ENCODE measurements around the gene DZIP3.

The DZIP3 gene

DNA sequence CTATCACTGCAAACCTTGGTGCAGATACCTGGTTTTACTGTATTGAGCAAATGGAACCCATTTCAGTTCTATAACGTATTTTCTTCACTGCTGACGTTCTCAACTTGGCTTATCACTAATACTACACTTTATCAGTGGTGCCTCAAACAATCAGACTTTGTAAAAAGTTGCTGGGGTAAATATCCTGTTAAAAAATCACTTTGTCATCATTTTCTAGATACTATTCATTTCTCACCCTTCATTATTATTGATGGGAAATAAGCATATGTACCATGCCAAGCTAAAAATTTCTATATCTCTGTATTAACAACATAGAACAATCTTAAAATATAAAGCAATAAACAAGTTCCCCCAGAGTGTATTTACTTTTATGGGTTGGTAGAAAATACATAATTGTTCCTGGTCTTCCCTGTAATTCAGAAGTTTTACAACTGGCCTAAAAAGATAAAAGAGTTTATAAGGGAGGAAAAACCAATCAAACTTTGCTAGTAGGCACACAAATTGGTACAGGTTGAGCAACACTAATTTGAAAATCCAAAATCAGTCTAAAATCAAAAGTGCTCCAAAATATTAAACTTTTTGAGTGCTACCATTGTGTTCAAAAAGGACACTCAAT, 33.4 kb upstream of the DZIP3 start:
- no peak overlapping the region for H3K27ac ChIP-seq (ENCODE audit: insufficient read depth, low read depth, low read length, poor library complexity, severe bottlenecking)
- 95 to 100% methylated on average over 2 of the region's 2 CpGs for WGBS, 2 experiments
- H3K36me3 ChIP-seq (ENCODE audit: control insufficient read depth, insufficient read depth, low read length) = peaks cover 36% of the 10 kb centered on the region

DNA sequence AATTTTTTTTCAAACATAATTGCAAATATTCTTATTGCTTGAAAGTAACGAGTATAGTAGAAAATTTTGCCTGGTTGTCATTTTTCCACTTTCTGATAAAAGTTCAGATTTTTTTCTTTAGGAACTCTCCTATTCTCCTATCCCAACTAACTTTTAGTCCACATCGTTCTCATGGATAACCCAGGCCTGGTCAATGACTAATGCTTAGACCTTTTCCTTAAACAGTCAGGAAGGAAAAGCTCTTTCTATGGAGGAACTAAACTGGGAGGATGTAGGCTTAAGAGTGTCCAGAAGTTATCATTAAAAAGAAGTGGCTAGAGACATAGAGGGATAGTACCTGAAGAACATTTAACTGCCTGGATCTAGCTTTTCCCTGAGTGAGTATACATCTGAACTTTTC, 27.0 kb upstream of the DZIP3 start:
- no peaks in the 10 kb centered on the region for H3K9me3 ChIP-seq (ENCODE audit: control insufficient read depth, low read length)
- peaks cover 28% of the 10 kb centered on the region for H3K36me3 ChIP-seq (ENCODE audit: control insufficient read depth, insufficient read depth, low read length)
- 100% methylated on average over 1 to 2 of the region's 2 CpGs for WGBS, 2 experiments
- no peaks in the 10 kb centered on the region for H3K4me1 ChIP-seq (ENCODE audit: control insufficient read depth, insufficient read depth, low read length)
- no peak overlapping the region for H3K27ac ChIP-seq (ENCODE audit: insufficient read depth, low read depth, low read length, poor library complexity, severe bottlenecking)
- H3K27me3 ChIP-seq (ENCODE audit: control insufficient read depth, insufficient read depth, low read length, poor library complexity, severe bottlenecking) = no peaks in the 10 kb centered on the region
- no peak overlapping the region for H3K4me3 ChIP-seq (ENCODE audit: insufficient read depth, low read depth, low read length)

More for the DNA sequence above, 33.4 kb upstream of the DZIP3 start:
- Histone ChIP-seq H3K4me3 (ENCODE audit: insufficient read depth, low read depth, low read length) (no peak overlapping the region), H3K27me3 (ENCODE audit: control insufficient read depth, insufficient read depth, low read length, poor library complexity, severe bottlenecking) (no peaks in the 10 kb centered on the region), H3K9me3 (ENCODE audit: control insufficient read depth, low read length) (no peaks in the 10 kb centered on the region), H3K4me1 (ENCODE audit: control insufficient read depth, insufficient read depth, low read length) (no peaks in the 10 kb centered on the region)

GRCh38 chr3:108564564-108564963, 25.0 kb upstream of the DZIP3 start:
- peaks cover 11% of the 10 kb centered on the region for H3K36me3 ChIP-seq (ENCODE audit: control insufficient read depth, insufficient read depth, low read length)
- no peak overlapping the region for H3K4me3 ChIP-seq (ENCODE audit: insufficient read depth, low read depth, low read length)
- no peak overlapping the region for H3K27ac ChIP-seq (ENCODE audit: insufficient read depth, low read depth, low read length, poor library complexity, severe bottlenecking)
- H3K9me3 ChIP-seq (ENCODE audit: control insufficient read depth, low read length) = no peaks in the 10 kb centered on the region
- no peaks in the 10 kb centered on the region for H3K27me3 ChIP-seq (ENCODE audit: control insufficient read depth, insufficient read depth, low read length, poor library complexity, severe bottlenecking)
- no peaks in the 10 kb centered on the region for H3K4me1 ChIP-seq (ENCODE audit: control insufficient read depth, insufficient read depth, low read length)

DNA sequence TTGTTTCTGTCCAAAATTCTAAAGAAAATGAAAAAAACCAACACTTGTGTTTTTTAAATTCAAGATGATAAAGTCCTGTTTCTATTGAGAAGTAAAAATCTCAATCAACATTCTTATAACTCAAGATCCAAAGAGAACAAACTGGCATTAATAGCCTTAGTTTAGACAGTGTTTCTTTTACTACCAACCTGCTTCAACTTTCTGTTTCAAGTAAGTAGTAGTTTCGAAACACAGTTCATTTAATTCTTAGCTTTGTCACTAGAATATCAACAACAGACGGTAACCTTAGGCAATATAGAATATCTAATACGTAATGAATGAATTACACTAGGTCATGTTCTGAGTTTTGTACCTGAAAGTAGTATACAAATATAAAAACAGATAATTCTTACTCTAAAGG, 24.0 kb upstream of the DZIP3 start:
- 100% methylated on average over 1 to 2 of the region's 3 CpGs for WGBS, 2 experiments
- Histone ChIP-seq H3K4me3 (ENCODE audit: insufficient read depth, low read depth, low read length) (no peak overlapping the region), H3K27ac (ENCODE audit: insufficient read depth, low read depth, low read length, poor library complexity, severe bottlenecking) (no peak overlapping the region), H3K9me3 (ENCODE audit: control insufficient read depth, low read length) (no peaks in the 10 kb centered on the region), H3K27me3 (ENCODE audit: control insufficient read depth, insufficient read depth, low read length, poor library complexity, severe bottlenecking) (no peaks in the 10 kb centered on the region), H3K36me3 (ENCODE audit: control insufficient read depth, insufficient read depth, low read length) (peaks cover 9% of the 10 kb centered on the region), H3K4me1 (ENCODE audit: control insufficient read depth, insufficient read depth, low read length) (no peaks in the 10 kb centered on the region)

- no peak overlapping the region for H3K27ac ChIP-seq (ENCODE audit: insufficient read depth, low read depth, low read length, poor library complexity, severe bottlenecking)
- WGBS, 2 experiments = 95 to 100% methylated on average over 1 of the region's 1 CpG
- no peaks in the 10 kb centered on the region for H3K27me3 ChIP-seq (ENCODE audit: control insufficient read depth, insufficient read depth, low read length, poor library complexity, severe bottlenecking)
- H3K9me3 ChIP-seq (ENCODE audit: control insufficient read depth, low read length) = no peaks in the 10 kb centered on the region
- H3K4me1 ChIP-seq (ENCODE audit: control insufficient read depth, insufficient read depth, low read length) = no peaks in the 10 kb centered on the region
- peaks cover 2% of the 10 kb centered on the region for H3K36me3 ChIP-seq (ENCODE audit: control insufficient read depth, insufficient read depth, low read length)
- H3K4me3 ChIP-seq (ENCODE audit: insufficient read depth, low read depth, low read length) = no peak overlapping the region
Measured at GRCh38 chr3:108566599-108566998, 22.9 kb upstream of the DZIP3 start.

GRCh38 chr3:108569336-108569735, 20.2 kb upstream of the DZIP3 start:
- H3K27me3 ChIP-seq (ENCODE audit: control insufficient read depth, insufficient read depth, low read length, poor library complexity, severe bottlenecking) = no peaks in the 10 kb centered on the region
- H3K9me3 ChIP-seq (ENCODE audit: control insufficient read depth, low read length) = no peaks in the 10 kb centered on the region
- 97 to 99% methylated on average over 4 of the region's 4 CpGs for WGBS, 2 experiments
- H3K27ac ChIP-seq (ENCODE audit: insufficient read depth, low read depth, low read length, poor library complexity, severe bottlenecking) = no peak overlapping the region
- peaks cover 2% of the 10 kb centered on the region for H3K36me3 ChIP-seq (ENCODE audit: control insufficient read depth, insufficient read depth, low read length)
- no peaks in the 10 kb centered on the region for H3K4me1 ChIP-seq (ENCODE audit: control insufficient read depth, insufficient read depth, low read length)
- H3K4me3 ChIP-seq (ENCODE audit: insufficient read depth, low read depth, low read length) = no peak overlapping the region

GRCh38 chr3:108578064-108578463, 11.5 kb upstream of the DZIP3 start:
- no peaks in the 10 kb centered on the region for H3K4me1 ChIP-seq (ENCODE audit: control insufficient read depth, insufficient read depth, low read length)
- no peak overlapping the region for H3K4me3 ChIP-seq (ENCODE audit: insufficient read depth, low read depth, low read length)
- WGBS, 2 experiments = 93 to 100% methylated on average over 1 to 2 of the region's 2 CpGs
- no peaks in the 10 kb centered on the region for H3K9me3 ChIP-seq (ENCODE audit: control insufficient read depth, low read length)
- no peaks in the 10 kb centered on the region for H3K27me3 ChIP-seq (ENCODE audit: control insufficient read depth, insufficient read depth, low read length, poor library complexity, severe bottlenecking)
- no peak overlapping the region for H3K27ac ChIP-seq (ENCODE audit: insufficient read depth, low read depth, low read length, poor library complexity, severe bottlenecking)
- H3K36me3 ChIP-seq (ENCODE audit: control insufficient read depth, insufficient read depth, low read length) = peaks cover 29% of the 10 kb centered on the region

DNA sequence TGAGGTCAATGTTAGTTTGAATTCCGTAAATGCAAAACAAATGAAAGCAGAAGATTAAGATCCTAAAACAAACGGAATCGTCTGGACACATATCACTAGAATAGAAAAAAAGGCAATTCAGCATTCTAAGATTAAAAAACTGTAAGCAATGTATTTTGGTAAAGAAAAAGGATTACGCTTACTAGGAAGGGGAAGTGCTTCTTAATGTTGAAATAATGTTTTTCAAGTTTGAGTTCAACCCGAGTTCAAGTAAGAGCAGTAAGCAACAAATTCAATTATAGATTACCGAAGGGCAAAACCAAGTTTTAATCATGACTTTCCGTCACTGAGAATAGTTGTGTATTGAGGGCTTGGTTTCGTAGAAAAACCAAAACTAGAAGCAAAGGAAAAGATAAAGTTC, 921 bp upstream of the DZIP3 start:
- no peaks in the 10 kb centered on the region for H3K9me3 ChIP-seq (ENCODE audit: control insufficient read depth, low read length)
- WGBS, 2 experiments = 0 to 2% methylated on average over 5 to 8 of the region's 8 CpGs
- H3K36me3 ChIP-seq (ENCODE audit: control insufficient read depth, insufficient read depth, low read length) = no peaks in the 10 kb centered on the region
- H3K27ac ChIP-seq (ENCODE audit: insufficient read depth, low read depth, low read length, poor library complexity, severe bottlenecking) = peak overlapping the region; percentile 98
- H3K4me3 ChIP-seq (ENCODE audit: insufficient read depth, low read depth, low read length) = peak overlapping the region; percentile 89
- no peaks in the 10 kb centered on the region for H3K27me3 ChIP-seq (ENCODE audit: control insufficient read depth, insufficient read depth, low read length, poor library complexity, severe bottlenecking)
- H3K4me1 ChIP-seq (ENCODE audit: control insufficient read depth, insufficient read depth, low read length) = peaks cover 11% of the 10 kb centered on the region

DNA sequence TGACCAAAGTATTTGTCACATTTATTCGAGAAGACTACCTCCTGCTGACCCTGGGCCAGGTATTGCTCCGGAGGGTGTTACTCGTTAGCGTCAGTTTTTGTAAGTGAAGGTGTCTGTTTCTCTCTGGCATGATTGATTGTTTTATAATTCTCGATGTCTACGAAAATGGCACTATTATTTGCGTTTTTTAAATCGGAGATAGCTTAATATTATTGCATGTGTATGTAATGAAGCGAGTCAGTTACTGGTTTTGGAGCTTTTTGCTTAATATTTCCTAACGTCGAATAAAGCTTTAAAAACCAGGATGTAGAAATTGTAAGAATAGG, 439 bp downstream of the DZIP3 start:
- H3K4me3 ChIP-seq (ENCODE audit: insufficient read depth, low read depth, low read length) = peak overlapping the region; percentile 89
- H3K27me3 ChIP-seq (ENCODE audit: control insufficient read depth, insufficient read depth, low read length, poor library complexity, severe bottlenecking) = no peaks in the 10 kb centered on the region
- WGBS, 2 experiments = 1 to 2% methylated on average over 11 of the region's 11 CpGs

GRCh38 chr3:108590460-108590859, 938 bp downstream of the DZIP3 start:
- Histone ChIP-seq H3K27me3 (ENCODE audit: control insufficient read depth, insufficient read depth, low read length, poor library complexity, severe bottlenecking) (no peaks in the 10 kb centered on the region), H3K9me3 (ENCODE audit: control insufficient read depth, low read length) (no peaks in the 10 kb centered on the region), H3K4me1 (ENCODE audit: control insufficient read depth, insufficient read depth, low read length) (peaks cover 11% of the 10 kb centered on the region), H3K4me3 (ENCODE audit: insufficient read depth, low read depth, low read length) (peak overlapping the region; percentile 89), H3K36me3 (ENCODE audit: control insufficient read depth, insufficient read depth, low read length) (no peaks in the 10 kb centered on the region), H3K27ac (ENCODE audit: insufficient read depth, low read depth, low read length, poor library complexity, severe bottlenecking) (no peak overlapping the region)
- WGBS, 2 experiments = 59 to 60% methylated on average over 4 of the region's 4 CpGs

More for the DNA sequence above, 439 bp downstream of the DZIP3 start:
- H3K4me1 ChIP-seq (ENCODE audit: control insufficient read depth, insufficient read depth, low read length) = peaks cover 11% of the 10 kb centered on the region
- peak overlapping the region; percentile 98 for H3K27ac ChIP-seq (ENCODE audit: insufficient read depth, low read depth, low read length, poor library complexity, severe bottlenecking)
- H3K9me3 ChIP-seq (ENCODE audit: control insufficient read depth, low read length) = no peaks in the 10 kb centered on the region
- no peaks in the 10 kb centered on the region for H3K36me3 ChIP-seq (ENCODE audit: control insufficient read depth, insufficient read depth, low read length)

DNA sequence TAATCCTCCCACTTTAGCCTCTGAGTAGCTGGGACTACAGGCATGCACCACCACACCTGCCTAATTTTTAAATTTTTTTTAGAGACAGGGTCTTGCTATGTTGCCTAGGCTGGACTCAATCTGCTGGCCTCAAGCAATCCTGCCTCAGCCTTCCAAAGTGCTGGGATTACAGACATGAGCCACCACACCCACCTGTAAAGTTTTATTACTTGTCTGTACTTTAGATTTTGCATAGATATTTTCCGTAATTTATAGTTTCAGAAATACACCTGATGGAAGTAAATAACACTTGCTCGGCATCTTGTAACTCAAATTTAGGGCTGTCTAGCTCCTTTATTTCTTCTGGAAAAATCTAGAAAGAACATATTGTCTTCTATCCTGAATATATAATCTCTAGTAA, 5.8 kb downstream of the DZIP3 start:
- H3K27me3 ChIP-seq (ENCODE audit: control insufficient read depth, insufficient read depth, low read length, poor library complexity, severe bottlenecking) = no peaks in the 10 kb centered on the region
- H3K4me1 ChIP-seq (ENCODE audit: control insufficient read depth, insufficient read depth, low read length) = peaks cover 4% of the 10 kb centered on the region
- no peak overlapping the region for H3K4me3 ChIP-seq (ENCODE audit: insufficient read depth, low read depth, low read length)
- no peaks in the 10 kb centered on the region for H3K36me3 ChIP-seq (ENCODE audit: control insufficient read depth, insufficient read depth, low read length)
- no peak overlapping the region for H3K27ac ChIP-seq (ENCODE audit: insufficient read depth, low read depth, low read length, poor library complexity, severe bottlenecking)
- H3K9me3 ChIP-seq (ENCODE audit: control insufficient read depth, low read length) = no peaks in the 10 kb centered on the region
- 83 to 100% methylated on average over 1 to 2 of the region's 2 CpGs for WGBS, 2 experiments

All from ectodermal cell (in vitro differentiated cells).